Liver (tissue), 9 donors: Measurements from ENCODE around the gene CD247. TPM values are rescaled to one million over a fixed set of nuclear protein-coding genes. Genes with fewer than 3 reads are reported as not detected.

Experiments used
- DNase-seq: peaks from one replicate; pipeline ENCODE4 v3.0.0-alpha.2; 2017; ENCODE audit warnings: low spot score
- H3K27ac ChIP-seq, 2 donors: one replicate each; pipeline ENCODE4 v1.7.0; 2013; ENCODE audit warnings: inconsistent platforms in 2 of 2, low read length in 2 of 2, control low read depth in 1 of 2, low read depth in 1 of 2, mild to moderate bottlenecking in 1 of 2
- H3K27me3 ChIP-seq, 4 donors: one replicate each; pipeline versions ENCODE4 v1.6.1 to v1.7.0; 2013; ENCODE audit warnings: low read length in 3 of 4, inconsistent platforms in 1 of 4, mild to moderate bottlenecking in 1 of 4, moderate library complexity in 1 of 4; ENCODE audit not compliant: control insufficient read depth in 4 of 4, insufficient read depth in 4 of 4
- H3K36me3 ChIP-seq, 4 donors: one replicate each; pipeline versions ENCODE4 v1.6.1 to v1.7.0; 2013; ENCODE audit warnings: low read length in 3 of 4, mild to moderate bottlenecking in 3 of 4, low read depth in 1 of 4, moderate library complexity in 1 of 4; ENCODE audit not compliant: control insufficient read depth in 4 of 4, insufficient read depth in 3 of 4
- H3K4me1 ChIP-seq, 4 donors: one replicate each; pipeline versions ENCODE4 v1.6.1 to v1.7.0; 2013; ENCODE audit warnings: low read length in 3 of 4, mild to moderate bottlenecking in 3 of 4, moderate library complexity in 1 of 4; ENCODE audit not compliant: control insufficient read depth in 4 of 4, insufficient read depth in 4 of 4
- H3K4me3 ChIP-seq, 3 donors: one replicate each; pipeline versions ENCODE4 v1.6.1 to v1.7.0; 2013; ENCODE audit warnings: low read length in 3 of 3, control low read depth in 1 of 3, low read depth in 1 of 3, mild to moderate bottlenecking in 1 of 3
- H3K9ac ChIP-seq, 2 donors: one replicate each; pipeline ENCODE4 v1.7.0; 2013; ENCODE audit warnings: low read length in 2 of 2, mild to moderate bottlenecking in 2 of 2, moderate library complexity in 2 of 2, control low read depth in 1 of 2, low read depth in 1 of 2
- H3K9me3 ChIP-seq, 4 donors: one replicate each; pipeline versions ENCODE4 v1.6.1 to v1.7.0; 2013; ENCODE audit warnings: low read length in 3 of 4; ENCODE audit not compliant: control insufficient read depth in 4 of 4
- ATF3 ChIP-seq: IDR thresholded peaks from 2 replicates; pipeline ENCODE4 v1.6.1; 2016; ENCODE audit warnings: antibody characterized with exemption
- CTCF ChIP-seq: fragments of 150-350 bp; IDR thresholded peaks from 2 replicates; pipeline ENCODE4 v1.5.1; 2017; ENCODE audit warnings: improper control_type of control experiment, low read depth, low read length; ENCODE audit not compliant: missing input control
- EGR1 ChIP-seq, 2 donors: IDR thresholded peaks; 2 replicates each; pipeline ENCODE4 v1.6.1; 2016 to 2018; ENCODE audit warnings: antibody characterized with exemption in 2 of 2, low read depth in 2 of 2
- FOXA1 ChIP-seq: IDR thresholded peaks from 2 replicates; pipeline ENCODE4 v1.6.1; 2016; ENCODE audit warnings: antibody characterized with exemption
- FOXA2 ChIP-seq: IDR thresholded peaks from 2 replicates; pipeline ENCODE4 v1.6.1; 2016; ENCODE audit warnings: antibody characterized with exemption
- GABPA ChIP-seq, 2 donors: IDR thresholded peaks in 1 of 2; conservative IDR thresholded peaks in 1 of 2; 2 replicates each; pipeline ENCODE4 v1.6.1; 2016; ENCODE audit warnings: antibody characterized with exemption in 2 of 2, mild to moderate bottlenecking in 1 of 2, moderate library complexity in 1 of 2
- HNF4A ChIP-seq, 2 donors: conservative IDR thresholded peaks; 2 replicates each; pipeline ENCODE4 v1.6.1; 2016; ENCODE audit warnings: antibody characterized with exemption in 2 of 2, mild to moderate bottlenecking in 2 of 2
- HNF4G ChIP-seq: IDR thresholded peaks from 2 replicates; pipeline ENCODE4 v1.6.1; 2016; ENCODE audit warnings: antibody characterized with exemption
- JUND ChIP-seq, 2 donors: IDR thresholded peaks; 2 replicates each; pipeline ENCODE4 v1.6.1; 2016; ENCODE audit warnings: antibody characterized with exemption in 2 of 2
- MAX ChIP-seq: IDR thresholded peaks from 2 replicates; pipeline ENCODE4 v1.6.1; 2016; ENCODE audit warnings: antibody characterized with exemption
- NR2F2 ChIP-seq: IDR thresholded peaks from 2 replicates; pipeline ENCODE4 v1.6.1; 2016; ENCODE audit warnings: antibody characterized with exemption
- RAD21 ChIP-seq, 2 donors: IDR thresholded peaks; 2 replicates each; pipeline ENCODE4 v1.6.1; 2016; ENCODE audit warnings: antibody characterized with exemption in 2 of 2, mild to moderate bottlenecking in 2 of 2
- REST ChIP-seq: IDR thresholded peaks from 2 replicates; pipeline ENCODE4 v1.6.1; 2016; ENCODE audit warnings: antibody characterized with exemption, mild to moderate bottlenecking
- RXRA ChIP-seq, 2 donors: IDR thresholded peaks; 2 replicates each; pipeline ENCODE4 v1.6.1; 2017 to 2018; ENCODE audit warnings: antibody characterized with exemption in 2 of 2, mild to moderate bottlenecking in 1 of 2
- SP1 ChIP-seq: IDR thresholded peaks from 2 replicates; pipeline ENCODE4 v1.6.1; 2018; ENCODE audit warnings: antibody characterized with exemption, mild to moderate bottlenecking
- TAF1 ChIP-seq: conservative IDR thresholded peaks from 2 replicates; pipeline ENCODE4 v1.6.1; 2016; ENCODE audit warnings: antibody characterized with exemption, mild to moderate bottlenecking
- YY1 ChIP-seq: IDR thresholded peaks from 2 replicates; pipeline ENCODE4 v1.6.1; 2016; ENCODE audit warnings: antibody characterized with exemption, mild to moderate bottlenecking
- ZBTB33 ChIP-seq: IDR thresholded peaks from 2 replicates; pipeline ENCODE4 v1.6.1; 2016; ENCODE audit warnings: antibody characterized with exemption
- WGBS: extraction: QIAGEN DNeasy Blood & Tissue Kit; methylation state at CpG from one replicate; pipeline ENCODE4 v1.1.7; 2013; 5-methylcytosine and 5-hydroxymethylcytosine counted together
- polyA plus RNA-seq, 2 donors: library from polyadenylated mRNA; stranded (reverse) in 1 of 2; unstranded in 1 of 2; fragments of 200-250 nt in 1 of 2; fragments of >200 nt in 1 of 2; fragmentation: Nextera tagmentation in 1 of 2; extraction: Ambion mirVana in 1 of 2; gene quantifications; one replicate each; pipeline versions ENCODE4 v1.2.1 to v1.2.3, GENCODE V29; 2013 to 2015
- total RNA-seq, 2 donors: library from RNA; depleted of rRNA; stranded (reverse); fragments of >200 nt; gene quantifications; one replicate each; pipeline ENCODE4 v1.2.3, GENCODE V29; 2014
- donor health status: healthy.
- donor health status: healthy.
- donor health status: healthy.
- donor health status: healthy.
- donor health status: healthy.

CD247 gene
- total and polyA plus RNA-seq, 4 donors, result 0.61 to 2.2 (median 1.6) TPM

GRCh38 chr1:167515893-167516321 is 2.4 kb downstream of the CD247 start:
- 86% methylated on average over 4 of the region's 4 CpGs for WGBS
- Histone ChIP-seq H3K4me1 (no peaks in the 10 kb centered on the region), H3K9ac (no peak overlapping the region), H3K27me3 (no peaks in the 10 kb centered on the region), H3K9me3 (no peaks in the 10 kb centered on the region), H3K27ac (no peak overlapping the region), H3K36me3 (no peaks in the 10 kb centered on the region), H3K4me3 (no peak overlapping the region)
- TF ChIP-seq HNF4G, result no peak
- TF ChIP-seq YY1, result no peak
- no peak for TF ChIP-seq RAD21 (IDR thresholded peaks at IDR 0.05)
- TF ChIP-seq EGR1 (IDR thresholded peaks at IDR 0.05; ENCODE audit: low read depth in 2 of 2), result no peak
- no peak for TF ChIP-seq FOXA2
- no peak for TF ChIP-seq ATF3
- TF ChIP-seq SP1, result no peak
- TF ChIP-seq NR2F2, result no peak
- TF ChIP-seq MAX, result no peak
- TF ChIP-seq FOXA1, result no peak
- TF ChIP-seq GABPA (IDR thresholded peaks at IDR 0.05 in 1 of 2, conservative IDR thresholded peaks at IDR 0.05 in 1 of 2), result no peak
- no peak for TF ChIP-seq ZBTB33
- TF ChIP-seq CTCF, result no peak
- no peak for TF ChIP-seq TAF1
- TF ChIP-seq RXRA (IDR thresholded peaks at IDR 0.05), result no peak
- TF ChIP-seq HNF4A (conservative IDR thresholded peaks at IDR 0.05), result no peak
- TF ChIP-seq REST, result no peak
- no peak for DNase-seq

GRCh38 chr1:167515461-167515860 is 2.9 kb downstream of the CD247 start:
- H3K36me3 ChIP-seq, result no peaks in the 10 kb centered on the region
- no peak overlapping the region for H3K27ac ChIP-seq
- no peaks in the 10 kb centered on the region for H3K4me1 ChIP-seq
- H3K4me3 ChIP-seq, result no peak overlapping the region
- WGBS, result 91% methylated on average over 3 of the region's 3 CpGs
- no peaks in the 10 kb centered on the region for H3K27me3 ChIP-seq
- no peaks in the 10 kb centered on the region for H3K9me3 ChIP-seq
- H3K9ac ChIP-seq, result no peak overlapping the region
- no peak for DNase-seq
- TF ChIP-seq SP1 (no peak), EGR1 (IDR thresholded peaks at IDR 0.05; ENCODE audit: low read depth in 2 of 2) (no peak), JUND (IDR thresholded peaks at IDR 0.05) (no peak), ATF3 (no peak), HNF4G (no peak), RAD21 (IDR thresholded peaks at IDR 0.05) (no peak), ZBTB33 (no peak)
